T47D (cell line): ENCODE measurements around the gene CEBPB.
A peak's percentile ranks its signal among the peaks of the same experiment; 100 is the strongest.

Experiments
- DNase-seq, 2 experiments: peaks; one replicate each; pipeline versions ENCODE4 v3.0.0 to v3.0.0-alpha.2; 2011 to 2012; ENCODE audit warnings: low read depth in 1 of 2, low spot score in 1 of 2
- JUND ChIP-seq: IDR thresholded peaks from 2 replicates; pipeline ENCODE4 v1.6.1; 2012; ENCODE audit warnings: low read depth
- in situ Hi-C: cut with HindIII; loops from 2 replicates; pipeline ENCODE4 v1.10.0; 2016; ENCODE audit warnings: low sequenced_read_pairs, low pct_unique_long_range_greater_than_20kb

Gene CEBPB

GRCh38 chr20:50191065-50191543, 474 bp downstream of the CEBPB start:
- peak; percentile 53 to 75 for DNase-seq
- no peak for TF ChIP-seq JUND
- in situ Hi-C loops = no loop called here

- in situ Hi-C loops = no loop called here
- DNase-seq = peak; percentile 71 to 86
- TF ChIP-seq JUND = no peak
Measured at GRCh38 chr20:50191544-50192363, 1.1 kb downstream of the CEBPB start.

- peak; percentile 87 to 96 for DNase-seq
- in situ Hi-C loops = no loop called here
Measured at GRCh38 chr20:50192364-50193198, 2.0 kb downstream of the CEBPB start.

GRCh38 chr20:50193199-50193835, 2.7 kb downstream of the CEBPB start:
- peak in 1 of 2 experiments; percentile 36 for DNase-seq
- in situ Hi-C loops = no loop called here
- TF ChIP-seq JUND = no peak

More at GRCh38 chr20:50192364-50193198, 2.0 kb downstream of the CEBPB start:
- peak; percentile 48; the same call in 1 of the 2 replicates for TF ChIP-seq JUND

GRCh38 chr20:50193836-50194421, 3.3 kb downstream of the CEBPB start:
- in situ Hi-C loops = no loop called here
- no peak for TF ChIP-seq JUND
- DNase-seq = peak in 1 of 2 experiments; percentile 24

- TF ChIP-seq JUND = no peak
- in situ Hi-C loops = no loop called here
- DNase-seq = no peak
Measured at GRCh38 chr20:50194422-50194830, 3.8 kb downstream of the CEBPB start.

GRCh38 chr20:50194831-50195523, 4.3 kb downstream of the CEBPB start:
- TF ChIP-seq JUND = no peak
- in situ Hi-C loops = no loop called here
- no peak for DNase-seq

- TF ChIP-seq JUND = no peak
Measured at GRCh38 chr20:50195524-50196120, 5.0 kb downstream of the CEBPB start.

GRCh38 chr20:50196248-50196647, 5.6 kb downstream of the CEBPB start:
- no peak for DNase-seq
- no peak for TF ChIP-seq JUND
- in situ Hi-C loops = no loop called here

More at GRCh38 chr20:50195524-50196120, 5.0 kb downstream of the CEBPB start:
- DNase-seq = peak in 1 of 2 experiments; percentile 65
- in situ Hi-C loops = no loop called here

GRCh38 chr20:50196896-50197295, 6.3 kb downstream of the CEBPB start:
- DNase-seq = no peak
- in situ Hi-C loops = no loop called here

GRCh38 chr20:50197463-50198179, 7.0 kb downstream of the CEBPB start:
- DNase-seq = no peak
- in situ Hi-C loops = no loop called here
- TF ChIP-seq JUND = no peak

More at GRCh38 chr20:50196896-50197295, 6.3 kb downstream of the CEBPB start:
- TF ChIP-seq JUND = no peak
